ENCODE results near the gene ACTL10.
"Not testable (repeated sequence)": the region's sequence is repeated elsewhere in the genome, so short reads cannot be mapped to it uniquely, and the experiment has no call there.

Gene ACTL10

GRCh38 chr20:33679758-33680485 lies 13.2 kb downstream of the ACTL10 start:
- no peak for DNase-seq

- no peak for DNase-seq
Observed at GRCh38 chr20:33680686-33681085, 13.9 kb downstream of the ACTL10 start.

- DNase-seq: no peak
Observed at GRCh38 chr20:33681288-33681687, 14.5 kb downstream of the ACTL10 start.

GRCh38 chr20:33681728-33682353 lies 15.1 kb downstream of the ACTL10 start:
- no peak for DNase-seq

GRCh38 chr20:33684533-33685327 lies 18.0 kb downstream of the ACTL10 start:
- no peak for DNase-seq

- DNase-seq: peak; percentile 71
Observed at GRCh38 chr20:33685328-33686099, 18.8 kb downstream of the ACTL10 start.

GRCh38 chr20:33686100-33686983 lies 19.6 kb downstream of the ACTL10 start, which contains the start of gene E2F1:
Gene E2F1 (minus strand): TSS chr20:33686385. CDS start chr20:33686264, 121 bp downstream.
- DNase-seq: peak; percentile 95

- no peak for DNase-seq
Observed at GRCh38 chr20:33686984-33687366, 20.2 kb downstream of the ACTL10 start.

GRCh38 chr20:33687370-33687915 lies 20.7 kb downstream of the ACTL10 start:
- no peak for DNase-seq

- DNase-seq: no peak
Observed at GRCh38 chr20:33687993-33688937, 21.5 kb downstream of the ACTL10 start.

GRCh38 chr20:33688938-33689424 lies 22.2 kb downstream of the ACTL10 start:
- DNase-seq: no peak

GRCh38 chr20:33689493-33689892 lies 22.8 kb downstream of the ACTL10 start:
- DNase-seq: no peak

GRCh38 chr20:33689973-33690372 lies 23.2 kb downstream of the ACTL10 start:
- DNase-seq: no peak

- DNase-seq: no peak
Observed at GRCh38 chr20:33693289-33693688, 26.5 kb downstream of the ACTL10 start.

- DNase-seq: no peak
Observed at GRCh38 chr20:33693741-33694638, 27.2 kb downstream of the ACTL10 start.

GRCh38 chr20:33694639-33695012 lies 27.9 kb downstream of the ACTL10 start:
- DNase-seq: no peak

GRCh38 chr20:33696448-33696847 lies 29.7 kb downstream of the ACTL10 start:
- no peak for DNase-seq

GRCh38 chr20:33697129-33697528 lies 30.4 kb downstream of the ACTL10 start:
- no peak for DNase-seq

- DNase-seq: not testable (repeated sequence)
Observed at GRCh38 chr20:33698966-33699365, 32.2 kb downstream of the ACTL10 start.
